ENCODE data around the gene NME7.

Gene NME7

DNA sequence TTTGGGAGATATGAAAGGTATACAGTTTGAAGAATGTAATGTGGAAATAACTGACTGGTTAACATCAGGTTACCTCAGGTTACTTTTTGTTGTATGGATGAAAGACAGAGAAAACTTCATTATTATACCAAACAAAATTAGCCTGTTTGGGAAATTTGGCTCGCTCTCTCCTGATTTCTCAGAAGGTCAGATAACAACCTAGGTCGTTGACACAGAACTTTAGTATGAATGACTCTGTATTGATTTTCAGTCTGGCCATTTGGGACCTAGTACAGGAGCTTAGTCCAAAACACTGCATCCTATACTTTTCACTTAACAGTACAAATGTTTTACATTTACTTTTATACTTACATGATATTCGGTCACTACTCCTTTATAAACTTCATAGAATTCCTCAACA lies 132.8 kb downstream of the NME7 start:
- no peak overlapping the region for H3K4me3 ChIP-seq (ENCODE audit: low read depth, low read length)
- DNase-seq (ENCODE audit: low read depth) = no peak
- TF ChIP-seq, protein P1, sequence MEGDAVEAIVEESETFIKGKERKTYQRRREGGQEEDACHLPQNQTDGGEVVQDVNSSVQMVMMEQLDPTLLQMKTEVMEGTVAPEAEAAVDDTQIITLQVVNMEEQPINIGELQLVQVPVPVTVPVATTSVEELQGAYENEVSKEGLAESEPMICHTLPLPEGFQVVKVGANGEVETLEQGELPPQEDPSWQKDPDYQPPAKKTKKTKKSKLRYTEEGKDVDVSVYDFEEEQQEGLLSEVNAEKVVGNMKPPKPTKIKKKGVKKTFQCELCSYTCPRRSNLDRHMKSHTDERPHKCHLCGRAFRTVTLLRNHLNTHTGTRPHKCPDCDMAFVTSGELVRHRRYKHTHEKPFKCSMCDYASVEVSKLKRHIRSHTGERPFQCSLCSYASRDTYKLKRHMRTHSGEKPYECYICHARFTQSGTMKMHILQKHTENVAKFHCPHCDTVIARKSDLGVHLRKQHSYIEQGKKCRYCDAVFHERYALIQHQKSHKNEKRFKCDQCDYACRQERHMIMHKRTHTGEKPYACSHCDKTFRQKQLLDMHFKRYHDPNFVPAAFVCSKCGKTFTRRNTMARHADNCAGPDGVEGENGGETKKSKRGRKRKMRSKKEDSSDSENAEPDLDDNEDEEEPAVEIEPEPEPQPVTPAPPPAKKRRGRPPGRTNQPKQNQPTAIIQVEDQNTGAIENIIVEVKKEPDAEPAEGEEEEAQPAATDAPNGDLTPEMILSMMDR (IDR thresholded peaks at IDR 0.05; ENCODE audit: low read depth, low read length, missing control alignments) = no peak

DNA sequence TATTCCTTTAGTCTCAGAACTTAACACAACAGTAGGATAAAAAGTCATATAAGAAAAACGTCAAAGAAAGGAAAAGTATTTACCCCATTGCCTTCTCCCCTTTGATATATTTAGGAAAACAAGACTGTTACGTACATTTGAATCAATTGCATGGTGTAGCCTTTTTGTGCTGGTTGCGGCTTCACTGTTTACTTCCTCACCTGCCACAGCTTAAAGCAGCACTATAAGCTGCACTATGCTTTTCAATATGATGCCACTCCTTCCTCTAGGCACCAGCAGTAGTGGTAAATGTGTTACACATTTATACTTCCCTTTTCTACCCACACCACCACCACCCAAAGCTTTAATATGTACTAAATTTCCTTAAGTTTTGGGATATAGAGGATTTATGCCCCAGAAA lies 150.0 kb downstream of the NME7 start:
- TF ChIP-seq, protein P1 (IDR thresholded peaks at IDR 0.05; ENCODE audit: low read depth, low read length, missing control alignments) = no peak
- no peak overlapping the region for H3K4me3 ChIP-seq (ENCODE audit: low read depth, low read length)
- DNase-seq (ENCODE audit: low read depth) = no peak

DNA sequence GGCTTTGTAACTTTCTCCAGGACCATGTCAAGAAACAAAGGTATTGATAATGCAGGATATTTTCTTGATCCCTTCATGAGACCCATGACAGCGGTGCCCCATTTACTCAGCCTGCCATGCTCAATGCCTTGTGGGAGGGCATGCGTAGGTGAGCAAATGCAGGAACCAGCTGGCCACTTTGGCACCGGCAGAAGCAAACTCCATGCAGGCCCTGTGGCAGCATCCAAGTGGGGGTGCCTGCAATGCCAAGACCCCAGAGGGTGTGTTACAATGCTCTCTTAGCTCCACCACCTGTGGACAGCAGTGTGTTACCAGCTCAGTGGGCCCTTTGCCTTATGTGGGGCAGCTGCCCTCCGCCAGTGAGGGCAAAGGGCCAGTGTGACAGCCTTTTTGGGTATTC lies 153.0 kb downstream of the NME7 start:
- TF ChIP-seq, protein P1 (IDR thresholded peaks at IDR 0.05; ENCODE audit: low read depth, low read length, missing control alignments) = no peak
- DNase-seq (ENCODE audit: low read depth) = no peak
- no peak overlapping the region for H3K4me3 ChIP-seq (ENCODE audit: low read depth, low read length)

DNA sequence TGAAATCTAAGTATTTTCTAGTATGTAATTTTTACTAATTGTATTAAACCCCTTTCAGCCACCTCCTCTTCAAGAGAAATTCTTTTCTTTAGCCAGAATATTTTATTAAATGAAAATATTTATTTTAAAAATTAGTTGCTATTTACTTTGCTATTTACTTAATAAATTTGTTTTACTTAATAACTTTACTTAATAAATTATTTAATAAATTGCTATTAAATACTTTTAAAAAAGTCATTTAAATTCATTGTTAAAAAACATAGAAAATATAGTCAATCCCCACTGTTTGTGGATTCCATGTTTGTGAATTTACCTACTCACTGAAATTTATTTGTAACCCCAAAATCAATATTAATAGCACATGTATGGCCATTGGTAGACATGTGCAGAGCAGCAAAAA lies 155.5 kb downstream of the NME7 start:
- TF ChIP-seq, protein P1 (IDR thresholded peaks at IDR 0.05; ENCODE audit: low read depth, low read length, missing control alignments) = no peak
- no peak overlapping the region for H3K4me3 ChIP-seq (ENCODE audit: low read depth, low read length)
- no peak for DNase-seq (ENCODE audit: low read depth)

DNA sequence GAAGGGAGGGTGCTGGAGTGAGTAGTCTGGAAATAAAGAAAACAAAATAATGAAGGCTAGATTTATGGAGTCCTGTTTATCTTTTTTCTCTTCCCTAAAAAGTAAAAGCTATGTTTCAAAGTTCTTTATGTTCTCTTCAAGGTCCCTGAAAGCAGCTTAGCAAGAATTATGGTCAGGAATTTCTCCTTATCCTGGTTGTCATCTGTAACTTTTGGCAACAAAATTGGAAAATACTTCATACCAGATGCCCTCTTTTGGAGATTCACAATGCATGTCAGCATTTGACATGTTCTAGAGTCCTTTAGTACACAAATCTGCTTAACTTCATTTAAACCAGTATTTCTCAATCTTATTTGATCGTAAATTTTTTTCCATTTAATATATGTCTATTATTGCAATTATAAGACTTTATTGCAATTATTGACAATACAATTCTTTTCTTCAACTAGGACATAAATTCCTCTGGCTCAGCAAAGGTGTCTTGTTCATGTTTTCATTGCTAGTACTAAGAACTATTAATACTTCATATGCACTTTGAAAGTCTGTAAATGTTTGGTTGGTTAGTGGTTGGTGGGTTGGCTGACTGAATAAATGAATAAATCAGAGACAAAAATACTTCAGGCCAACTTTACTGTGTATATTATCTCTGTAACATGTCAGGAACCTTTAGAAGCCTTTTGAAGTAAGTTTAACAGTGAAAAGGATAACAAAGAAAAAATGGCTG lies 159.6 kb downstream of the NME7 start:
- TF ChIP-seq, protein P1 (IDR thresholded peaks at IDR 0.05; ENCODE audit: low read depth, low read length, missing control alignments) = no peak
- DNase-seq (ENCODE audit: low read depth) = no peak
- H3K4me3 ChIP-seq (ENCODE audit: low read depth, low read length) = no peak overlapping the region

DNA sequence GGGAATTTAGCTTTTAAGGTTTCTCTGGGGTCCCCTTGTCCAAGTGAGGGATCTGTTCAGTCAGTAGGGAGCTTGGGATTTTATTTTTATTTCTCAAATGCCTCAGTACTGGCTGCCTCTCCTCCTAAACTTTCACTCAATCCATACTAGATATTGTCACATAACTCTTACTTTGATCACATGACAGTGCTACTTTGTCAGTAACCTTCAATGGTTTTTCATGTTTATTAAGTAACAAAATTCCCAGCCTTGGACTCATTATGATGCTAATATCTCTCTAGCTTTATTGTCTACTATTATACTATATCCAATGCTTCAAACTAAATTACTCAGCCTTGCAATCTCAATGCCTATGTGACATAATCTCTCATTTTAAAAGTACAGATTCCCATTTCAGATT lies 163.4 kb downstream of the NME7 start:
- no peak overlapping the region for H3K4me3 ChIP-seq (ENCODE audit: low read depth, low read length)
- DNase-seq (ENCODE audit: low read depth) = no peak
- TF ChIP-seq, protein P1 (IDR thresholded peaks at IDR 0.05; ENCODE audit: low read depth, low read length, missing control alignments) = no peak
